ENCODE results near the gene ADPRH.

Gene ADPRH

GRCh38 chr3:119632829-119633228 is 53.5 kb downstream of the ADPRH start:
- H3K36me3 ChIP-seq (ENCODE audit: insufficient read depth, low read length), result no peaks in the 10 kb centered on the region
- TF ChIP-seq CTCF (IDR thresholded peaks at IDR 0.05; ENCODE audit: low read length) (no peak), EZH2 (IDR thresholded peaks at IDR 0.05; ENCODE audit: borderline replicate concordance, low read length) (no peak)
- H2AFZ ChIP-seq (ENCODE audit: low read length), result no peak overlapping the region
- no peaks in the 10 kb centered on the region for H3K79me2 ChIP-seq (ENCODE audit: insufficient read depth, low read length)
- H3K4me1 ChIP-seq (ENCODE audit: insufficient read depth, low read length, severe bottlenecking), result no peaks in the 10 kb centered on the region
- no peaks in the 10 kb centered on the region for H4K20me1 ChIP-seq (ENCODE audit: insufficient read depth, low read length)
- no peak overlapping the region for H3K27ac ChIP-seq (ENCODE audit: low read depth, low read length, poor library complexity, severe bottlenecking)
- no peaks in the 10 kb centered on the region for H3K9me3 ChIP-seq (ENCODE audit: low read length)
- no peaks in the 10 kb centered on the region for H3K27me3 ChIP-seq (ENCODE audit: insufficient read depth, low read length)
- H3K9me2 ChIP-seq (ENCODE audit: low read depth, low read length), result no peaks in the 10 kb centered on the region
- H3K4me3 ChIP-seq (ENCODE audit: low read depth, low read length, poor library complexity, severe bottlenecking), result no peak overlapping the region
- H3K9ac ChIP-seq (ENCODE audit: low read length), result no peak overlapping the region
- H3F3A ChIP-seq (ENCODE audit: insufficient read depth, low read length), result no peaks in the 10 kb centered on the region
- H3K4me2 ChIP-seq (ENCODE audit: low read length), result no peak overlapping the region

DNA sequence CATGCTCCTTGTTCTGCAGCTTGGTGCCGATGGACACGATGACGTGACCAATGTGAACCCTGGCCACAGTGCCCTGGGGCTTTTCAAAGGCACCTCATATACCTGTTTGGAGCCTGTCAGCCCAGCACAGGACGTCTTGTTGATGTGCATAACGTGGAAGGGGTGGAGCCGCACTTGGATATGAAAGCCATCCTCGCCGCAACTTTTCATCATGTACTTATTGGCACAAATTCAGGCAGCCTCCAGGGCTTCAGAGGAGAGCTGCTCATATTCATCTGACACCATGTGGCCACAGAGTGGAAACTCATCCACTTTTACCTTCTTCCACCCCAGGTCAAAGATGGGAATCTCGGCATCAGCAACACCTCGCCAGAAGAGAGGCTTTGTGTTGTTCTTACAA is 56.4 kb downstream of the ADPRH start:
- H3K9me3 ChIP-seq (ENCODE audit: low read length), result no peaks in the 10 kb centered on the region
- no peaks in the 10 kb centered on the region for H4K20me1 ChIP-seq (ENCODE audit: insufficient read depth, low read length)
- H3K4me2 ChIP-seq (ENCODE audit: low read length), result no peak overlapping the region
- H3K27me3 ChIP-seq (ENCODE audit: insufficient read depth, low read length), result no peaks in the 10 kb centered on the region
- H3K9ac ChIP-seq (ENCODE audit: low read length), result no peak overlapping the region
- no peaks in the 10 kb centered on the region for H3F3A ChIP-seq (ENCODE audit: insufficient read depth, low read length)
- no peak overlapping the region for H3K4me3 ChIP-seq (ENCODE audit: low read depth, low read length, poor library complexity, severe bottlenecking)
- H3K9me2 ChIP-seq (ENCODE audit: low read depth, low read length), result no peaks in the 10 kb centered on the region
- TF ChIP-seq CTCF (IDR thresholded peaks at IDR 0.05; ENCODE audit: low read length) (no peak), EZH2 (IDR thresholded peaks at IDR 0.05; ENCODE audit: borderline replicate concordance, low read length) (no peak)
- H3K36me3 ChIP-seq (ENCODE audit: insufficient read depth, low read length), result no peaks in the 10 kb centered on the region
- H3K79me2 ChIP-seq (ENCODE audit: insufficient read depth, low read length), result no peaks in the 10 kb centered on the region
- no peak overlapping the region for H3K27ac ChIP-seq (ENCODE audit: low read depth, low read length, poor library complexity, severe bottlenecking)
- H3K4me1 ChIP-seq (ENCODE audit: insufficient read depth, low read length, severe bottlenecking), result no peaks in the 10 kb centered on the region
- no peak overlapping the region for H2AFZ ChIP-seq (ENCODE audit: low read length)

GRCh38 chr3:119636249-119636648 is 57.0 kb downstream of the ADPRH start:
- no peaks in the 10 kb centered on the region for H3K4me1 ChIP-seq (ENCODE audit: insufficient read depth, low read length, severe bottlenecking)
- H3K9me2 ChIP-seq (ENCODE audit: low read depth, low read length), result no peaks in the 10 kb centered on the region
- H3K36me3 ChIP-seq (ENCODE audit: insufficient read depth, low read length), result no peaks in the 10 kb centered on the region
- no peaks in the 10 kb centered on the region for H3K9me3 ChIP-seq (ENCODE audit: low read length)
- TF ChIP-seq CTCF (IDR thresholded peaks at IDR 0.05; ENCODE audit: low read length), result no peak
- no peak for TF ChIP-seq EZH2 (IDR thresholded peaks at IDR 0.05; ENCODE audit: borderline replicate concordance, low read length)
- no peaks in the 10 kb centered on the region for H3F3A ChIP-seq (ENCODE audit: insufficient read depth, low read length)
- no peak overlapping the region for H3K4me3 ChIP-seq (ENCODE audit: low read depth, low read length, poor library complexity, severe bottlenecking)
- no peak overlapping the region for H2AFZ ChIP-seq (ENCODE audit: low read length)
- no peak overlapping the region for H3K27ac ChIP-seq (ENCODE audit: low read depth, low read length, poor library complexity, severe bottlenecking)
- H3K79me2 ChIP-seq (ENCODE audit: insufficient read depth, low read length), result no peaks in the 10 kb centered on the region
- H3K4me2 ChIP-seq (ENCODE audit: low read length), result no peak overlapping the region
- H3K27me3 ChIP-seq (ENCODE audit: insufficient read depth, low read length), result no peaks in the 10 kb centered on the region
- H4K20me1 ChIP-seq (ENCODE audit: insufficient read depth, low read length), result no peaks in the 10 kb centered on the region
- no peak overlapping the region for H3K9ac ChIP-seq (ENCODE audit: low read length)

Data from OCI-LY1 (cell line).